ENCODE measurements around the gene FKBP10.
"Not testable (repeated sequence)": the region's sequence is repeated elsewhere in the genome, so short reads cannot be mapped to it uniquely, and the experiment has no call there.

The FKBP10 gene

DNA sequence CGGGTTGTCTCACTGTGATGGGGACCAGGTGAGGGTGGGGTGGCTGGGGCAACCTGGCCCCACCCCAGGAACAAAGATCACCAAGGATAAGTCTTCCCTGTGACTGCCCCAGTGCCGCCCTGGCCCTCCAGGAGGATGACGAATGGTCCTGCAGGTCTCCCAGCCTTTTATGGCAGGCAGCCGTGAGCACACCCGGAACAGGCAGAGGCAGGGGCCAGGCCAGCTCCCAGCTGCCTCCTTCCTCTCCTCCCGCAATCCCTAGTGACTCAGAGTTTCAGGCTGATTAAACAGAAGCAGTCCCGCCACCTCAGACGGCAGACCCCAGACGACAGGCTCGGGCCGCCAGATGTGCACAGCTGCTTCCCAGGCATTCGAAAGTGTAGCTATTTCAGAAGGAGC lies 39.6 kb upstream of the FKBP10 start:
- TF ChIP-seq POLR2AphosphoS5 (IDR thresholded peaks at IDR 0.05; ENCODE audit: low read depth, low read length) (no peak), POLR2A (IDR thresholded peaks at IDR 0.05; ENCODE audit: low read depth, low read length) (no peak), TAF1 (IDR thresholded peaks at IDR 0.05; ENCODE audit: borderline replicate concordance, low read depth, low read length) (no peak)
- DNase-seq (ENCODE audit: insufficient read length) (no peak), FAIRE-seq (no peak)

DNA sequence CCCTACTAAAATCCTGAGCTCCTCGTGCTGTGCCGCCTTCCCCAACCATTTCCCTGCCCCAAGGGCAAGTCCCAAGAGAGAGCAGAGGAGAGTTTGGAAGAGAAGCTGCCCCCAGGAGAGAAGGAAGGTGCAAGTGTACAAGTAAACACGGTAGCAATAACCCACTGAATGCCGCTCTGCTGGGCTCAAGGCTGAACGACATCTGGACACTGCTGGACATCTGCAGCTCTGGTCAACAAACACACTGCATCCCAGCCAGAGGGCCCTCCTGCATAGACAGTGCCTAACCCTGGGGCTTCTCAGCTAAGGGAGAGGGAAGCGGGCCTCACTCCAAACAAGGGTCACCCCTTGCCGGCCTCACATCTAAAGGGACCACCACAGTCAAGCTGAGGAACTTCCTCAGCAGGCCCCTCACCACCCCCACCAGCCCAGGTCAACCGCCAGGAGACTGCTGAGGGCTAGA lies 39.0 kb upstream of the FKBP10 start:
- TF ChIP-seq TAF1 (IDR thresholded peaks at IDR 0.05; ENCODE audit: borderline replicate concordance, low read depth, low read length) = no peak
- TF ChIP-seq POLR2A (IDR thresholded peaks at IDR 0.05; ENCODE audit: low read depth, low read length) = no peak
- no peak for TF ChIP-seq POLR2AphosphoS5 (IDR thresholded peaks at IDR 0.05; ENCODE audit: low read depth, low read length)
- no peak for FAIRE-seq
- no peak for DNase-seq (ENCODE audit: insufficient read length)

DNA sequence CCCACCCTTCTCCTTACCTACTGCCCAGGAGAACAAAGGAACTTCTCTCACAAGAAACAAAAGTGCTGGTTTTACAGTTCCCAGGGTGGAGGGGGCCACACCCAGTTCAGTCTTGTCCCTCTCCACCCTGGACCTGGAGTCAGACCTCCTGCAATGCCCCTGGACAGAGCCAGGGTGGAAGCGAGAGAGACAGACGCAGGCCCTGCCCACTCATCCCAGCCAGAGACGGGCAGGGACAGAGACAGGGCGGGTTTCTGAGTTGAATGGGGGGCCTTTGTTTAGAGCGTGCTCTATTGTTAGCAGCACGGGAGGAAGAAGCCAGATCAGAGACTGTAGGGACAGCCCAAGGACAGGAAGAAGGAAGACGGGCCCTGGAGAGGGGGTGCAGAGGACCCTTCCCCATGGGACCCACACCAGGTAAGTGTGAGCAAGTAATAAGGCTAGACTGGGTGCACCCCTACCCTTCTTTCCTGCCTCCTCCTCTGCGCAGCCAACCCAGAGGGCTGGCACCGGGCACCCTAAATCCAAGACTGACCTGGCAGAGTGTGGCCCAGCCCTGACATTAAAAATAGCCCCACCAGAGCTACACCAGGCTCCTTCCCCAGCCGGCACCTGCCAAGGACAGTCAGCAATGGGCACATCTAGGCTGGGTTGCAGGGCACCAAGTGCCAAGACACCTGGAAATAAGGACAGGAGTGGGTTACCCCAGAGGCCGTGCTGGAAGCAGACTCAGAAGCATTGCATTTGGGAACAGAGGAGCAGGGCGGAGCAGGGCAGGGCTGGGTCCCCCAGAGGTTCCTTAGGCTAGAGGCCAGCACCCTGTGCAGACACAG lies 37.2 kb upstream of the FKBP10 start:
- TF ChIP-seq POLR2A (IDR thresholded peaks at IDR 0.05; ENCODE audit: low read depth, low read length) (no peak), TAF1 (IDR thresholded peaks at IDR 0.05; ENCODE audit: borderline replicate concordance, low read depth, low read length) (no peak), POLR2AphosphoS5 (IDR thresholded peaks at IDR 0.05; ENCODE audit: low read depth, low read length) (no peak)
- FAIRE-seq = no peak
- no peak for DNase-seq (ENCODE audit: insufficient read length)

DNA sequence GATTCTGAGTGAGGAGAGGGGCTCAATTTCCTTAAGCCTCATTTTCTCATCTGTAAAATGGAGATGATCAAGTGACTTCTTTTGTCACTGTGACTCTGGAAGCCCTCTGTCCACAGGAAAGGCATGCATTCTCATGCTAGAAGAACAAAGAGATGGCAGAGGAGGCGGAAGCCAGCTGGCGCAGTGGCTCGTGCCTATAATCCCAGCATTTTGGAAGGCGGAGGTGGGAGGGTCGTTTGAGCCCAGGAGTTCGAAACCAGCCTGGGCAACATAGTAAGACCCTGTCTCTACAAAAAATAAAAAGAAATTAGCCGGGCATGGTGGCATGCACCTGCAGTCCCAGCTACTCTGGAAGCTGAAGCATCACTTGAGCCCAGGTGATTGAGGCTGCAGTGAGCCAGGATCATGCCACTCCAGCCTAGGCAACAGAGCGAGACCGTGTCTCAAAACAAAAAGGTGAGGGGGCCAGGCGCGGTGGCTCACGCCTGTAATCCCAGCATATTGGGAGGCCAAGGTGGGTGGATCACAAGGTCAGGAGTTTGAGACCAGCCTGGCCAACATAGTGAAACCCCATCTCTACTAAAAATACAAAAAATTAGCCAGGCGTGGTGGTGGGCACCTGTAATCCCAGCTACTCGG lies 36.4 kb upstream of the FKBP10 start:
- FAIRE-seq; DNase-seq (ENCODE audit: insufficient read length): not testable (repeated sequence)

DNA sequence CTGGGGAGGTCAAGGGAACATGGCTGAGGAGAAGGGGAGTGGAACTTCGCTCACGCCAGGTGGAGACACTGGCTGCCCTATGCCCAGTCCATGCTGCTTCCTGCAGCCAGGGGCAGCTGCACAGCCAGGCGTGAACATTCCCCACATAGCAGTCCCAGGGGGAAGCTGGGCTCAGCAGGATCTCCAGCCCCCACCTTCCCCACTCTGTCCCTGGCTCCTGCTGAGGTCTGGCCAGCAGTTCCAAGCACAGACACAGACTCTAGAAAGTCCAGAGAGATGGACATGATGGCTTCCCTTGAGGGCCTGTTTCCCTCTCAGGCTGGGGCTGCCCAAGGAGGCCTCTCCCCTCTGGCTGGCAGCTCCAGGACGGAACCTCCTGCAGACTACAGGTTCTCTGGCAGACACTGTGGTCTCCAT lies 35.6 kb upstream of the FKBP10 start:
- DNase-seq (ENCODE audit: insufficient read length) (no peak), FAIRE-seq (no peak)
- no peak for TF ChIP-seq POLR2A (IDR thresholded peaks at IDR 0.05; ENCODE audit: low read depth, low read length)
- no peak for TF ChIP-seq POLR2AphosphoS5 (IDR thresholded peaks at IDR 0.05; ENCODE audit: low read depth, low read length)
- TF ChIP-seq TAF1 (IDR thresholded peaks at IDR 0.05; ENCODE audit: borderline replicate concordance, low read depth, low read length) = no peak

DNA sequence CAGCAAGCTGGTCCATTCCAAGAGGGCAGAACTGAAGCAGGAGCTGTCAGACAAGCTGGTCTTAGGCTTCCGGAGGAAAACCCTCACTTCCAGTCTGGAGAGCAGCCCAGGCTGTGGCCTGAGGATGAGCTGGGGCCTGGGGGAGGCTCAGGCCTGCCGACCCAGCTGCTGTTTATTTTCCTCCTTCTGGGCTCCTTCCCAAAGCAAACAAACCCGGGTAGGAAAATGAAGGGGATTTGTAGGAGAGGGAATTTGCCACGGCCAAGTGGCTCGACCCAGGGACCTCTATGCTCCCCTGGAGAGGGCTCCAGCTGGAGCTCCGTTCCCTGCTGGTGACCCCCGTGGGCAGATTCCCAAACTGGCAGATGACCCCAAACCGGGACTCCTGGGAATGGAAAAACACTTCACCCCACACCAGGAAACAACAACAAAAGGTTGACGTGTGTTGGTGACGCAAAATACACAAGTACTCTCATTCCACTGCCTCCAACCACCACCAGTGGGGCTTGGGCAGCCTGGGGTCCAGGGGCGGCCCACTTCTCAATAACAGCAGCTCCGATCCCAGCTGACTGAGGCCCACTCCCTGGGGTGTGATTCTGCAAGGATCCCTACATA lies 35.1 kb upstream of the FKBP10 start:
- DNase-seq (ENCODE audit: insufficient read length) (no peak), FAIRE-seq (no peak)
- TF ChIP-seq POLR2AphosphoS5 (IDR thresholded peaks at IDR 0.05; ENCODE audit: low read depth, low read length) (no peak), TAF1 (IDR thresholded peaks at IDR 0.05; ENCODE audit: borderline replicate concordance, low read depth, low read length) (no peak), POLR2A (IDR thresholded peaks at IDR 0.05; ENCODE audit: low read depth, low read length) (no peak)

DNA sequence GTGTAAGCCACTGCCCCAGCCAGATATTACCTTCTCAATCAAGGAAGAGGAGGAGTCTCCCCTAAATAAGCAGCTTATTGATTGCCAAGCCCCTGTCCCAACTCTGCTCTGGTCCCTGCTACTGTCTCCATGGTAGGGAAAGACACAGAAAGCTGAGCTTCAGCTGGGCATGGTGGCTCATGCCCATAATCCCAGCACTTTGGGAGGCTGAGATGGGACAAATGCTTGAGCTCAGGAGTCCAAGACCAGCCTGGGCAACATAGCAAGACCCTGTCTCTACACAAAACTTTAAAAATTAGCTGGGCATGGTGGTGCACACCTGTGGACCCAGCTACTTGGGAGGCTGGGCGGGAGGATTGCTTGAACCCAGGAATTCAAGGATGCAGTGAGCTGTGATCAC lies 32.9 kb upstream of the FKBP10 start:
- DNase-seq (ENCODE audit: insufficient read length) (no peak), FAIRE-seq (no peak)
- TF ChIP-seq POLR2A (IDR thresholded peaks at IDR 0.05; ENCODE audit: low read depth, low read length) = no peak
- TF ChIP-seq TAF1 (IDR thresholded peaks at IDR 0.05; ENCODE audit: borderline replicate concordance, low read depth, low read length) = no peak
- no peak for TF ChIP-seq POLR2AphosphoS5 (IDR thresholded peaks at IDR 0.05; ENCODE audit: low read depth, low read length)

DNA sequence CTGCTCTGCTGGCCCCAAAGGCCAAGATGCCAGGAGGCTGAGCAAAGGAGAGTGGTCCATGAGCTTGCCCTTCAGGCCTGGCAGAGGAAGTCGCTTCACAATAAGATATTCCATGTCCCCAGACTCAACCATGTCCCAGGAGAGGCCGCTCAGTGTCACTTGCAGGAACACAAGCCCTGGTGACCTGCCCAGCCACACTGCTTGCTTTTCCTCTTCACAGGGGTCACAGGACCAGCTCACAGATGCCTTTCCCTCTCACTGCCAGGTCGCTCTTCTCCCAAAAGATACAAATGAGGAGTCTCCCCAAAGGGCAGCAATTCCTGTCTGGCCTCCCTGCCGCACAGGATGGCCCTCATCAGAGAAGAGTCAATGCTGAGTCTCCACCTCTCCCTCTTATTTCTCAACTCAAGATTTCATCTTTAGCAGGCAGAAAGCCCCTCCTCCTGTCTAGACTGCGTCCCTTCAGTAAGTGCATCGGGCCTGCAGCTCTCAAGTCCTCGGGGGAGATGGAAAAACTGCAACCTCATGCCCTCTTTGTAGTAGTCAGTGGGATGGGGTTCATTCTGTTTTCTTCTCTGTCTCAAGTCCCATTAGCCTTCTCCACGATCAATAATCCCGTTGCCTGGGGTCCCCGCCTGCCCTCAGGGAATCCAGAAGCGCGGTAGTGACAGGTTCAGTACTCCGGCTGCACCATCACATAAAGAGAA lies 31.2 kb upstream of the FKBP10 start:
- FAIRE-seq = no peak
- no peak for TF ChIP-seq TAF1 (IDR thresholded peaks at IDR 0.05; ENCODE audit: borderline replicate concordance, low read depth, low read length)
- no peak for TF ChIP-seq POLR2A (IDR thresholded peaks at IDR 0.05; ENCODE audit: low read depth, low read length)
- TF ChIP-seq POLR2AphosphoS5 (IDR thresholded peaks at IDR 0.05; ENCODE audit: low read depth, low read length) = no peak
- DNase-seq (ENCODE audit: insufficient read length) = no peak

DNA sequence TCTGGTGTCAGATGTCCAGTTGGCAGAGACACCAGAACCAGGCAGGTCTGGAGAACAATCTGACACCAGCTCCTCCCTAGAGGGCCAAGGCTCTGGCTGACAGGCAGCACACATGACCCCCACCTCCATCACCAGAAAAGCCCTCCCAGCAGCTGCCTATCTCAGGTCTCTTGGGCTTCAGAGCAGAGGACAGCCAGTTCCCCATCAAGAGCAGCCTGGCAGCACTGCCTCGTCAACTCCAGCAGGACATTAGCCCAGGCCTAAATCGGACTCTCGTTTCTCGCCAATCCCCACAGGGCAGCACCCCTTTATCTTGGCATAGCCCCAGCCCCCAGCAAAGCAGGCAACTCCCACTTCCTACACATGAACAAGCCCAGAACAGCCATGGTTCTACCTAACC lies 30.7 kb upstream of the FKBP10 start:
- no peak for TF ChIP-seq TAF1 (IDR thresholded peaks at IDR 0.05; ENCODE audit: borderline replicate concordance, low read depth, low read length)
- no peak for TF ChIP-seq POLR2AphosphoS5 (IDR thresholded peaks at IDR 0.05; ENCODE audit: low read depth, low read length)
- no peak for TF ChIP-seq POLR2A (IDR thresholded peaks at IDR 0.05; ENCODE audit: low read depth, low read length)
- no peak for DNase-seq (ENCODE audit: insufficient read length)
- FAIRE-seq = no peak

DNA sequence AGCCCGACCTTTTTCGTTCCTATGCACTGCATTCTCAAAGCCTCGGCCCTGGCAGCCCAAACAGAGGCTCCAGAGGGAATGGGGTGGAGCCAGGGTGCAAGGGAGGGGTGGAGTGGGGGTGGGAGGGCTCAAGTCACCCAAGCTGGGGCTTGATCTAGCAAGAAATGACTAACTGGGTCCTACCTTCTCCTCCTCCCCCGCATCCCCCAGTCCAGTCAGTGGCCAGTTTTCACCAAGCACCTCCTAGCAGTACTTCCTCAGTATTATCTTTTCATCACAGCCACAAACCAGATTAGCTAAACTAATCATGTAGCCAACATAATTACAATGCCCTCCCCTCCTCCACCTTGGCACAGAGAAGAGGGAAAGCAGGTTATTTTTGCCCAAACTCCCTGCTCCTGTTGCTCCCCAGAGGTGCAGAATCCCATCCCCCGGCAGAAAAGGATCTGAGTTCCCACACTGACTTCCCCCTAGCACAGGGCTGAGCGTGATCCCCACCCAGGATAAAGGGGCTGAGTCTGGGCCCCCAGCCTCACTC lies 28.5 kb upstream of the FKBP10 start:
- DNase-seq (ENCODE audit: insufficient read length) = no peak
- TF ChIP-seq POLR2A (IDR thresholded peaks at IDR 0.05; ENCODE audit: low read depth, low read length) (no peak), POLR2AphosphoS5 (IDR thresholded peaks at IDR 0.05; ENCODE audit: low read depth, low read length) (no peak), TAF1 (IDR thresholded peaks at IDR 0.05; ENCODE audit: borderline replicate concordance, low read depth, low read length) (no peak)
- FAIRE-seq = no peak
